Measurements from ENCODE around the gene IQGAP2. TPM values are rescaled to one million over a fixed set of nuclear protein-coding genes. Genes with fewer than 3 reads are reported as not detected.

Gene IQGAP2
- total RNA-seq, 1 donor from 2014 or later = 11.5 TPM

- H3K4me1 ChIP-seq (ENCODE audit: control insufficient read depth in 3 of 3, insufficient read depth in 3 of 3, low read length in 3 of 3) = no peaks in the 10 kb centered on the region
- no peak overlapping the region for H3K27ac ChIP-seq (ENCODE audit: low read depth, low read length)
- H3K36me3 ChIP-seq (ENCODE audit: control insufficient read depth in 3 of 3, insufficient read depth in 3 of 3, low read length in 3 of 3) = no peaks in the 10 kb centered on the region
- no peaks in the 10 kb centered on the region for H3K27me3 ChIP-seq (ENCODE audit: control insufficient read depth in 3 of 3, insufficient read depth in 3 of 3, low read length in 3 of 3)
- no peak overlapping the region for H3K9ac ChIP-seq (ENCODE audit: low read depth in 1 of 3, low read length in 3 of 3)
- no peak overlapping the region for H3K4me3 ChIP-seq (ENCODE audit: low read length in 3 of 3)
- no peaks in the 10 kb centered on the region for H3K9me3 ChIP-seq (ENCODE audit: control insufficient read depth in 3 of 3, low read length in 3 of 3)
Observed at GRCh38 chr5:76657091-76657490, 254.0 kb downstream of the IQGAP2 start.

- H3K4me3 ChIP-seq (ENCODE audit: low read length in 3 of 3) = no peak overlapping the region
- no peak overlapping the region for H3K27ac ChIP-seq (ENCODE audit: low read depth, low read length)
- no peaks in the 10 kb centered on the region for H3K9me3 ChIP-seq (ENCODE audit: control insufficient read depth in 3 of 3, low read length in 3 of 3)
- no peaks in the 10 kb centered on the region for H3K27me3 ChIP-seq (ENCODE audit: control insufficient read depth in 3 of 3, insufficient read depth in 3 of 3, low read length in 3 of 3)
- no peaks in the 10 kb centered on the region for H3K4me1 ChIP-seq (ENCODE audit: control insufficient read depth in 3 of 3, insufficient read depth in 3 of 3, low read length in 3 of 3)
- no peaks in the 10 kb centered on the region for H3K36me3 ChIP-seq (ENCODE audit: control insufficient read depth in 3 of 3, insufficient read depth in 3 of 3, low read length in 3 of 3)
- no peak overlapping the region for H3K9ac ChIP-seq (ENCODE audit: low read depth in 1 of 3, low read length in 3 of 3)
Observed at GRCh38 chr5:76657683-76658311, 254.7 kb downstream of the IQGAP2 start.

- no peaks in the 10 kb centered on the region for H3K4me1 ChIP-seq (ENCODE audit: control insufficient read depth in 3 of 3, insufficient read depth in 3 of 3, low read length in 3 of 3)
Observed at GRCh38 chr5:76660360-76660759, 257.3 kb downstream of the IQGAP2 start.

GRCh38 chr5:76662521-76662920, 259.4 kb downstream of the IQGAP2 start:
- Histone ChIP-seq H3K27me3 (ENCODE audit: control insufficient read depth in 3 of 3, insufficient read depth in 3 of 3, low read length in 3 of 3) (no peaks in the 10 kb centered on the region), H3K4me3 (ENCODE audit: low read length in 3 of 3) (no peak overlapping the region), H3K27ac (ENCODE audit: low read depth, low read length) (no peak overlapping the region), H3K4me1 (ENCODE audit: control insufficient read depth in 3 of 3, insufficient read depth in 3 of 3, low read length in 3 of 3) (no peaks in the 10 kb centered on the region), H3K9me3 (ENCODE audit: control insufficient read depth in 3 of 3, low read length in 3 of 3) (no peaks in the 10 kb centered on the region), H3K9ac (ENCODE audit: low read depth in 1 of 3, low read length in 3 of 3) (no peak overlapping the region), H3K36me3 (ENCODE audit: control insufficient read depth in 3 of 3, insufficient read depth in 3 of 3, low read length in 3 of 3) (no peaks in the 10 kb centered on the region)

More at GRCh38 chr5:76660360-76660759, 257.3 kb downstream of the IQGAP2 start:
- Histone ChIP-seq H3K27ac (ENCODE audit: low read depth, low read length) (no peak overlapping the region), H3K27me3 (ENCODE audit: control insufficient read depth in 3 of 3, insufficient read depth in 3 of 3, low read length in 3 of 3) (no peaks in the 10 kb centered on the region), H3K4me3 (ENCODE audit: low read length in 3 of 3) (no peak overlapping the region), H3K9ac (ENCODE audit: low read depth in 1 of 3, low read length in 3 of 3) (no peak overlapping the region), H3K9me3 (ENCODE audit: control insufficient read depth in 3 of 3, low read length in 3 of 3) (no peaks in the 10 kb centered on the region), H3K36me3 (ENCODE audit: control insufficient read depth in 3 of 3, insufficient read depth in 3 of 3, low read length in 3 of 3) (no peaks in the 10 kb centered on the region)

GRCh38 chr5:76663573-76663972, 260.5 kb downstream of the IQGAP2 start:
- Histone ChIP-seq H3K9ac (ENCODE audit: low read depth in 1 of 3, low read length in 3 of 3) (no peak overlapping the region), H3K4me3 (ENCODE audit: low read length in 3 of 3) (no peak overlapping the region), H3K27me3 (ENCODE audit: control insufficient read depth in 3 of 3, insufficient read depth in 3 of 3, low read length in 3 of 3) (no peaks in the 10 kb centered on the region), H3K27ac (ENCODE audit: low read depth, low read length) (no peak overlapping the region), H3K4me1 (ENCODE audit: control insufficient read depth in 3 of 3, insufficient read depth in 3 of 3, low read length in 3 of 3) (no peaks in the 10 kb centered on the region), H3K36me3 (ENCODE audit: control insufficient read depth in 3 of 3, insufficient read depth in 3 of 3, low read length in 3 of 3) (no peaks in the 10 kb centered on the region), H3K9me3 (ENCODE audit: control insufficient read depth in 3 of 3, low read length in 3 of 3) (no peaks in the 10 kb centered on the region)

- Histone ChIP-seq H3K27ac (ENCODE audit: low read depth, low read length) (no peak overlapping the region), H3K9me3 (ENCODE audit: control insufficient read depth in 3 of 3, low read length in 3 of 3) (no peaks in the 10 kb centered on the region), H3K4me3 (ENCODE audit: low read length in 3 of 3) (no peak overlapping the region), H3K9ac (ENCODE audit: low read depth in 1 of 3, low read length in 3 of 3) (no peak overlapping the region), H3K36me3 (ENCODE audit: control insufficient read depth in 3 of 3, insufficient read depth in 3 of 3, low read length in 3 of 3) (no peaks in the 10 kb centered on the region), H3K27me3 (ENCODE audit: control insufficient read depth in 3 of 3, insufficient read depth in 3 of 3, low read length in 3 of 3) (no peaks in the 10 kb centered on the region), H3K4me1 (ENCODE audit: control insufficient read depth in 3 of 3, insufficient read depth in 3 of 3, low read length in 3 of 3) (no peaks in the 10 kb centered on the region)
Observed at GRCh38 chr5:76664079-76664478, 261.0 kb downstream of the IQGAP2 start.

- H3K36me3 ChIP-seq (ENCODE audit: control insufficient read depth in 3 of 3, insufficient read depth in 3 of 3, low read length in 3 of 3) = no peaks in the 10 kb centered on the region
- no peaks in the 10 kb centered on the region for H3K27me3 ChIP-seq (ENCODE audit: control insufficient read depth in 3 of 3, insufficient read depth in 3 of 3, low read length in 3 of 3)
- no peak overlapping the region for H3K27ac ChIP-seq (ENCODE audit: low read depth, low read length)
- H3K4me1 ChIP-seq (ENCODE audit: control insufficient read depth in 3 of 3, insufficient read depth in 3 of 3, low read length in 3 of 3) = no peaks in the 10 kb centered on the region
- no peaks in the 10 kb centered on the region for H3K9me3 ChIP-seq (ENCODE audit: control insufficient read depth in 3 of 3, low read length in 3 of 3)
- no peak overlapping the region for H3K9ac ChIP-seq (ENCODE audit: low read depth in 1 of 3, low read length in 3 of 3)
- no peak overlapping the region for H3K4me3 ChIP-seq (ENCODE audit: low read length in 3 of 3)
Observed at GRCh38 chr5:76667495-76667894, 264.4 kb downstream of the IQGAP2 start.

- Histone ChIP-seq H3K27me3 (ENCODE audit: control insufficient read depth in 3 of 3, insufficient read depth in 3 of 3, low read length in 3 of 3) (no peaks in the 10 kb centered on the region), H3K9me3 (ENCODE audit: control insufficient read depth in 3 of 3, low read length in 3 of 3) (no peaks in the 10 kb centered on the region), H3K27ac (ENCODE audit: low read depth, low read length) (no peak overlapping the region), H3K9ac (ENCODE audit: low read depth in 1 of 3, low read length in 3 of 3) (no peak overlapping the region), H3K4me1 (ENCODE audit: control insufficient read depth in 3 of 3, insufficient read depth in 3 of 3, low read length in 3 of 3) (no peaks in the 10 kb centered on the region), H3K36me3 (ENCODE audit: control insufficient read depth in 3 of 3, insufficient read depth in 3 of 3, low read length in 3 of 3) (no peaks in the 10 kb centered on the region), H3K4me3 (ENCODE audit: low read length in 3 of 3) (no peak overlapping the region)
Observed at GRCh38 chr5:76669245-76669644, 266.2 kb downstream of the IQGAP2 start.

- Histone ChIP-seq H3K27me3 (ENCODE audit: control insufficient read depth in 3 of 3, insufficient read depth in 3 of 3, low read length in 3 of 3) (no peaks in the 10 kb centered on the region), H3K36me3 (ENCODE audit: control insufficient read depth in 3 of 3, insufficient read depth in 3 of 3, low read length in 3 of 3) (no peaks in the 10 kb centered on the region), H3K4me1 (ENCODE audit: control insufficient read depth in 3 of 3, insufficient read depth in 3 of 3, low read length in 3 of 3) (no peaks in the 10 kb centered on the region)
Observed at GRCh38 chr5:76670508-76670907, 267.4 kb downstream of the IQGAP2 start.

GRCh38 chr5:76672242-76672641, 269.2 kb downstream of the IQGAP2 start:
- no peaks in the 10 kb centered on the region for H3K36me3 ChIP-seq (ENCODE audit: control insufficient read depth in 3 of 3, insufficient read depth in 3 of 3, low read length in 3 of 3)
- H3K4me3 ChIP-seq (ENCODE audit: low read length in 3 of 3) = no peak overlapping the region
- H3K27ac ChIP-seq (ENCODE audit: low read depth, low read length) = no peak overlapping the region
- no peaks in the 10 kb centered on the region for H3K4me1 ChIP-seq (ENCODE audit: control insufficient read depth in 3 of 3, insufficient read depth in 3 of 3, low read length in 3 of 3)
- H3K27me3 ChIP-seq (ENCODE audit: control insufficient read depth in 3 of 3, insufficient read depth in 3 of 3, low read length in 3 of 3) = no peaks in the 10 kb centered on the region
- no peaks in the 10 kb centered on the region for H3K9me3 ChIP-seq (ENCODE audit: control insufficient read depth in 3 of 3, low read length in 3 of 3)
- no peak overlapping the region for H3K9ac ChIP-seq (ENCODE audit: low read depth in 1 of 3, low read length in 3 of 3)

More at GRCh38 chr5:76670508-76670907, 267.4 kb downstream of the IQGAP2 start:
- H3K9me3 ChIP-seq (ENCODE audit: control insufficient read depth in 3 of 3, low read length in 3 of 3) = no peaks in the 10 kb centered on the region
- no peak overlapping the region for H3K9ac ChIP-seq (ENCODE audit: low read depth in 1 of 3, low read length in 3 of 3)
- no peak overlapping the region for H3K27ac ChIP-seq (ENCODE audit: low read depth, low read length)
- no peak overlapping the region for H3K4me3 ChIP-seq (ENCODE audit: low read length in 3 of 3)

Data from skeletal muscle tissue (tissue), 4 donors.